ENCODE measurements around the gene PCSK7. TPM values are rescaled to one million over a fixed set of nuclear protein-coding genes. Genes with fewer than 3 reads are reported as not detected.
A peak's percentile ranks its signal among the peaks of the same experiment; 100 is the strongest.

The PCSK7 gene
- total and polyA plus RNA-seq, 2 experiments from 2014 or later: 29.7 to 58.8 TPM

GRCh38 chr11:117166491-117166890 is 65.4 kb downstream of the PCSK7 start:
- H3K9me2 ChIP-seq (ENCODE audit: insufficient read depth): no peaks in the 10 kb centered on the region
- no peak overlapping the region for H2AFZ ChIP-seq
- no peaks in the 10 kb centered on the region for H4K20me1 ChIP-seq (ENCODE audit: insufficient read depth)
- H3K4me3 ChIP-seq: no peak overlapping the region
- H3F3A ChIP-seq (ENCODE audit: insufficient read depth): peaks cover 31% of the 10 kb centered on the region
- H3K4me1 ChIP-seq (ENCODE audit: insufficient read depth): peaks cover 26% of the 10 kb centered on the region
- no peaks in the 10 kb centered on the region for H3K27me3 ChIP-seq (replicated peaks; ENCODE audit: insufficient read depth)
- no peak overlapping the region for H3K9ac ChIP-seq
- WGBS, 2 experiments (ENCODE audit: low coverage in 1 of 2, low lambda C conversion rate in 2 of 2, missing lambda C conversion rate in 2 of 2): 39 to 45% methylated on average over 1 of the region's 1 CpG
- DNase-seq: peak; percentile 51
- peaks cover 96% of the 10 kb centered on the region for H3K79me2 ChIP-seq (ENCODE audit: insufficient read depth)
- in situ Hi-C loops (cut with MboI): no loop called here
- no peak overlapping the region for H3K4me2 ChIP-seq (ENCODE audit: unreplicated experiment)
- H3K36me3 ChIP-seq (ENCODE audit: low read depth): peaks cover 69% of the 10 kb centered on the region
- no peaks in the 10 kb centered on the region for H3K9me3 ChIP-seq (ENCODE audit: low read depth)
- H3K27ac ChIP-seq: no peak overlapping the region
- TF ChIP-seq EZH2phosphoT487 (IDR thresholded peaks at IDR 0.05; ENCODE audit: insufficient read depth, low read depth) (no peak), EZH2 (IDR thresholded peaks at IDR 0.05; ENCODE audit: insufficient read depth, poor library complexity, severe bottlenecking) (no peak)

- no peak for DNase-seq
- no peak overlapping the region for H3K9ac ChIP-seq
- no peak overlapping the region for H2AFZ ChIP-seq
- H3K9me3 ChIP-seq (ENCODE audit: low read depth): no peaks in the 10 kb centered on the region
- no peaks in the 10 kb centered on the region for H3K9me2 ChIP-seq (ENCODE audit: insufficient read depth)
- H3K36me3 ChIP-seq (ENCODE audit: low read depth): peaks cover 57% of the 10 kb centered on the region
- peaks cover 12% of the 10 kb centered on the region; the same call in 1 of the 2 replicates for H4K20me1 ChIP-seq (ENCODE audit: insufficient read depth)
- H3K79me2 ChIP-seq (ENCODE audit: insufficient read depth): peaks cover 98% of the 10 kb centered on the region
- WGBS, 2 experiments (ENCODE audit: low coverage in 1 of 2, low lambda C conversion rate in 2 of 2, missing lambda C conversion rate in 2 of 2): 97% methylated on average over 2 of the region's 2 CpGs
- H3K27ac ChIP-seq: no peak overlapping the region
- H3K4me3 ChIP-seq: no peak overlapping the region
- H3K4me1 ChIP-seq (ENCODE audit: insufficient read depth): no peaks in the 10 kb centered on the region
- H3K27me3 ChIP-seq (replicated peaks; ENCODE audit: insufficient read depth): no peaks in the 10 kb centered on the region
- peaks cover 3% of the 10 kb centered on the region; the same call in 1 of the 2 replicates for H3F3A ChIP-seq (ENCODE audit: insufficient read depth)
- in situ Hi-C loops (cut with MboI): no loop called here
- no peak for TF ChIP-seq EZH2 (IDR thresholded peaks at IDR 0.05; ENCODE audit: insufficient read depth, poor library complexity, severe bottlenecking)
- no peak for TF ChIP-seq EZH2phosphoT487 (IDR thresholded peaks at IDR 0.05; ENCODE audit: insufficient read depth, low read depth)
- H3K4me2 ChIP-seq (ENCODE audit: unreplicated experiment): no peak overlapping the region
Measured at GRCh38 chr11:117160826-117161225, 71.0 kb downstream of the PCSK7 start.

GRCh38 chr11:117159892-117160291 is 72.0 kb downstream of the PCSK7 start:
- peaks cover 12% of the 10 kb centered on the region; the same call in 1 of the 2 replicates for H4K20me1 ChIP-seq (ENCODE audit: insufficient read depth)
- H3K79me2 ChIP-seq (ENCODE audit: insufficient read depth): peaks cover 98% of the 10 kb centered on the region
- peaks cover 60% of the 10 kb centered on the region for H3K36me3 ChIP-seq (ENCODE audit: low read depth)
- no peak for DNase-seq
- no peaks in the 10 kb centered on the region for H3K9me2 ChIP-seq (ENCODE audit: insufficient read depth)
- in situ Hi-C loops (cut with MboI): no loop called here
- H3K4me3 ChIP-seq: no peak overlapping the region
- H3K4me2 ChIP-seq (ENCODE audit: unreplicated experiment): no peak overlapping the region
- H2AFZ ChIP-seq: no peak overlapping the region
- H3K9me3 ChIP-seq (ENCODE audit: low read depth): no peaks in the 10 kb centered on the region
- TF ChIP-seq EZH2phosphoT487 (IDR thresholded peaks at IDR 0.05; ENCODE audit: insufficient read depth, low read depth) (no peak), EZH2 (IDR thresholded peaks at IDR 0.05; ENCODE audit: insufficient read depth, poor library complexity, severe bottlenecking) (no peak)
- H3K9ac ChIP-seq: no peak overlapping the region
- no peaks in the 10 kb centered on the region for H3F3A ChIP-seq (ENCODE audit: insufficient read depth)
- 90 to 93% methylated on average over 2 of the region's 2 CpGs for WGBS, 2 experiments (ENCODE audit: low coverage in 1 of 2, low lambda C conversion rate in 2 of 2, missing lambda C conversion rate in 2 of 2)
- no peaks in the 10 kb centered on the region for H3K27me3 ChIP-seq (replicated peaks; ENCODE audit: insufficient read depth)
- no peak overlapping the region for H3K27ac ChIP-seq
- H3K4me1 ChIP-seq (ENCODE audit: insufficient read depth): no peaks in the 10 kb centered on the region

- TF ChIP-seq EZH2phosphoT487 (IDR thresholded peaks at IDR 0.05; ENCODE audit: insufficient read depth, low read depth): no peak
- Histone ChIP-seq H3K36me3 (ENCODE audit: low read depth) (peaks cover 45% of the 10 kb centered on the region), H3K4me3 (no peak overlapping the region), H2AFZ (no peak overlapping the region), H3K4me2 (ENCODE audit: unreplicated experiment) (no peak overlapping the region), H4K20me1 (ENCODE audit: insufficient read depth) (peaks cover 13% of the 10 kb centered on the region; the same call in 1 of the 2 replicates), H3K79me2 (ENCODE audit: insufficient read depth) (peaks cover 100% of the 10 kb centered on the region), H3K4me1 (ENCODE audit: insufficient read depth) (no peaks in the 10 kb centered on the region), H3K27ac (no peak overlapping the region), H3K27me3 (replicated peaks; ENCODE audit: insufficient read depth) (no peaks in the 10 kb centered on the region), H3K9ac (no peak overlapping the region), H3K9me2 (ENCODE audit: insufficient read depth) (no peaks in the 10 kb centered on the region), H3F3A (ENCODE audit: insufficient read depth) (no peaks in the 10 kb centered on the region), H3K9me3 (ENCODE audit: low read depth) (no peaks in the 10 kb centered on the region)
- WGBS, 2 experiments (ENCODE audit: low coverage in 1 of 2, low lambda C conversion rate in 2 of 2, missing lambda C conversion rate in 2 of 2): 80 to 86% methylated on average over 2 of the region's 2 CpGs
- in situ Hi-C loops (cut with MboI): no loop called here
- no peak for DNase-seq
Measured at GRCh38 chr11:117157507-117157906, 74.4 kb downstream of the PCSK7 start.

- Histone ChIP-seq H3K27ac (no peak overlapping the region), H3K9me2 (ENCODE audit: insufficient read depth) (no peaks in the 10 kb centered on the region), H3K36me3 (ENCODE audit: low read depth) (peaks cover 19% of the 10 kb centered on the region), H3K4me3 (no peak overlapping the region), H2AFZ (no peak overlapping the region), H4K20me1 (ENCODE audit: insufficient read depth) (peaks cover 21% of the 10 kb centered on the region; the same call in 1 of the 2 replicates), H3K4me1 (ENCODE audit: insufficient read depth) (no peaks in the 10 kb centered on the region), H3F3A (ENCODE audit: insufficient read depth) (no peaks in the 10 kb centered on the region), H3K27me3 (replicated peaks; ENCODE audit: insufficient read depth) (no peaks in the 10 kb centered on the region), H3K4me2 (ENCODE audit: unreplicated experiment) (no peak overlapping the region), H3K79me2 (ENCODE audit: insufficient read depth) (peaks cover 100% of the 10 kb centered on the region), H3K9ac (no peak overlapping the region), H3K9me3 (ENCODE audit: low read depth) (no peaks in the 10 kb centered on the region)
- TF ChIP-seq EZH2 (IDR thresholded peaks at IDR 0.05; ENCODE audit: insufficient read depth, poor library complexity, severe bottlenecking) (no peak), EZH2phosphoT487 (IDR thresholded peaks at IDR 0.05; ENCODE audit: insufficient read depth, low read depth) (no peak)
- in situ Hi-C loops (cut with MboI): no loop called here
- DNase-seq: no peak
- 93 to 96% methylated on average over 5 of the region's 5 CpGs for WGBS, 2 experiments (ENCODE audit: low coverage in 1 of 2, low lambda C conversion rate in 2 of 2, missing lambda C conversion rate in 2 of 2)
Measured at GRCh38 chr11:117154468-117154867, 77.4 kb downstream of the PCSK7 start.

Small RNA genes lying within 50 kb of the gene (small RNA-seq; reads per million reads assigned to genes)
- gene RF00564 (ENCODE audit: low read depth, low replicate concordance): not detected

Other genes starting within 250 kb of the PCSK7 start
- 13.3 and 15.5 TPM in 2 replicates for gene SIK3, start 133.6 kb downstream of the PCSK7 start, total RNA-seq (2014; rRNA removed; shearing (Covaris generic))
- gene SIK3, start 133.6 kb downstream of the PCSK7 start, polyA plus RNA-seq (2016; fragmentation: Nextera tagmentation; extraction: Ambion mirVana): 3.9 and 4.2 TPM in 2 replicates
- gene PAFAH1B2, start 87.8 kb downstream of the PCSK7 start, total RNA-seq (2014; rRNA removed; shearing (Covaris generic)): 124 and 140 TPM in 2 replicates
- gene PAFAH1B2, start 87.8 kb downstream of the PCSK7 start, polyA plus RNA-seq (2016; fragmentation: Nextera tagmentation; extraction: Ambion mirVana): 116 and 120 TPM in 2 replicates
- gene SIDT2, start 53.3 kb downstream of the PCSK7 start, total RNA-seq (2014; rRNA removed; shearing (Covaris generic)): 15.7 TPM in 2 replicates
- gene SIDT2, start 53.3 kb downstream of the PCSK7 start, polyA plus RNA-seq (2016; fragmentation: Nextera tagmentation; extraction: Ambion mirVana): 11.6 and 13.1 TPM in 2 replicates
- 2,401 and 2,613 TPM in 2 replicates for gene TAGLN, start 32.7 kb downstream of the PCSK7 start, total RNA-seq (2014; rRNA removed; shearing (Covaris generic))
- 1,454 and 1,484 TPM in 2 replicates for gene TAGLN, start 32.7 kb downstream of the PCSK7 start, polyA plus RNA-seq (2016; fragmentation: Nextera tagmentation; extraction: Ambion mirVana)
- 5.8 and 13.9 TPM in 2 replicates for gene RNF214, start 598 bp upstream of the PCSK7 start, total RNA-seq (2014; rRNA removed; shearing (Covaris generic))
- gene RNF214, start 598 bp upstream of the PCSK7 start, polyA plus RNA-seq (2016; fragmentation: Nextera tagmentation; extraction: Ambion mirVana): 11.3 and 12.6 TPM in 2 replicates
- 1.5 and 3.2 TPM in 2 replicates for gene BACE1-AS, start 59.3 kb upstream of the PCSK7 start, total RNA-seq (2014; rRNA removed; shearing (Covaris generic))
- 6.6 and 7.0 TPM in 2 replicates for gene BACE1-AS, start 59.3 kb upstream of the PCSK7 start, polyA plus RNA-seq (2016; fragmentation: Nextera tagmentation; extraction: Ambion mirVana)
- 40.5 and 45.8 TPM in 2 replicates for gene BACE1, start 84.2 kb upstream of the PCSK7 start, total RNA-seq (2014; rRNA removed; shearing (Covaris generic))
- gene BACE1, start 84.2 kb upstream of the PCSK7 start, polyA plus RNA-seq (2016; fragmentation: Nextera tagmentation; extraction: Ambion mirVana): 14.4 and 15.0 TPM in 2 replicates
- gene CEP164, start 95.8 kb upstream of the PCSK7 start, total RNA-seq (2014; rRNA removed; shearing (Covaris generic)): 30.9 and 48.2 TPM in 2 replicates
- gene CEP164, start 95.8 kb upstream of the PCSK7 start, polyA plus RNA-seq (2016; fragmentation: Nextera tagmentation; extraction: Ambion mirVana): 20.0 and 20.3 TPM in 2 replicates

All from GM23248 (cell line).